ENCODE data around the gene BECN2.
"Not testable (repeated sequence)": the region's sequence is repeated elsewhere in the genome, so short reads cannot be mapped to it uniquely, and the experiment has no call there.

BECN2 gene

GRCh38 chr1:241979071-241979470 lies 21.5 kb downstream of the BECN2 start:
- DNase-seq (ENCODE audit: low read depth in 2 of 2): no peak

- DNase-seq (ENCODE audit: low read depth in 2 of 2): no peak
These were observed 22.4 kb downstream of the BECN2 start for GRCh38 chr1:241979926-241980325.

GRCh38 chr1:241985787-241986186 lies 28.2 kb downstream of the BECN2 start:
- no peak for DNase-seq (ENCODE audit: low read depth in 2 of 2)

GRCh38 chr1:241988389-241988930 lies 30.9 kb downstream of the BECN2 start:
- not testable (repeated sequence) for DNase-seq (ENCODE audit: low read depth in 2 of 2)

DNA sequence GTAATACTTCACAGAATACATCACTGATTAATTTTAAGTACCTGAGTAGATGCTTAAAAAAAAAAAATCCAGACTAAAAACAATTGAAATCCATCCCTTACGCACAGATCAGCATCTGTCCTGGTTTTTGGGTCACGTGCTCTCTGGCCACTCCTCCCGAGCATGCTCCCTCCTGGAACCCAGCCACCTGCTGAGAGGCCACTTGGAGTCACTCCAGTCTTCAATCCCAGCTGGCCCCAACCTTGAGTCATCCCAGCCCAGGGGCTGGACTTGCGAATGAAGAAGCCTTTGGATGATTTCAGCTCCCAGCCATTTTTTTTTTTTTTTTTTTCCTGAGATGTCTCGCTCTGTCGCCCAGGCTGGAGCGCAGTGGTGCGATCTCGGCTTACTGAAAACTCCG lies 32.5 kb downstream of the BECN2 start:
- DNase-seq (ENCODE audit: low read depth in 2 of 2): no peak

- no peak for DNase-seq (ENCODE audit: low read depth in 2 of 2)
These were observed 35.2 kb downstream of the BECN2 start for GRCh38 chr1:241992734-241993133.

GRCh38 chr1:241994171-241994570 lies 36.6 kb downstream of the BECN2 start:
- no peak for DNase-seq (ENCODE audit: low read depth in 2 of 2)

- no peak for DNase-seq (ENCODE audit: low read depth in 2 of 2)
These were observed 39.9 kb downstream of the BECN2 start for GRCh38 chr1:241997401-241997998.

GRCh38 chr1:241998412-241998921 lies 40.9 kb downstream of the BECN2 start:
- DNase-seq (ENCODE audit: low read depth in 2 of 2): peak; percentile 9 to 13

- DNase-seq (ENCODE audit: low read depth in 2 of 2): no peak
These were observed 41.5 kb downstream of the BECN2 start, which contains the start of gene MAP1LC3C for GRCh38 chr1:241999026-241999425. MAP1LC3C (minus strand) TSS chr1:241999098; CDS start chr1:241999008, 90 bp downstream.

DNA sequence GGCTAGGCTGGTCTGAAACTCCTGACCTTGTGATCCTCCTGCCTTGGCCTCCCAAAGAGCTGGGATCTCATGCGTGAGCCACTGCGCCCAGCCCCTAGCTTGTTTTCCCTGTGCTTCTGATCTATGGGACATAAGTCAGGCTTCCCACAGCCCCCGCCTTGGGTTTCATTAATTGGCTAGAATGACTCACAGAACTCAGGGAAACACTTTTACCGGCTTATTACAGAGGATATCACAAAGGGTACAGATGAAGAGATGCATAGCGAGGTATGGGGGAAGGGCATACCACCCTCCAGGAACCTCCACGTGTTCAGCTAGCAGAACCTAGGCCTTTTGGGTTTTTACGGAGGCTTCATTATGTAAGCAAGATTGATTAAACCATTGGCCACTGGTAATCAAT lies 42.9 kb downstream of the BECN2 start:
- no peak for DNase-seq (ENCODE audit: low read depth in 2 of 2)

- DNase-seq (ENCODE audit: low read depth in 2 of 2): no peak
These were observed 44.5 kb downstream of the BECN2 start for GRCh38 chr1:242002072-242002471.

DNA sequence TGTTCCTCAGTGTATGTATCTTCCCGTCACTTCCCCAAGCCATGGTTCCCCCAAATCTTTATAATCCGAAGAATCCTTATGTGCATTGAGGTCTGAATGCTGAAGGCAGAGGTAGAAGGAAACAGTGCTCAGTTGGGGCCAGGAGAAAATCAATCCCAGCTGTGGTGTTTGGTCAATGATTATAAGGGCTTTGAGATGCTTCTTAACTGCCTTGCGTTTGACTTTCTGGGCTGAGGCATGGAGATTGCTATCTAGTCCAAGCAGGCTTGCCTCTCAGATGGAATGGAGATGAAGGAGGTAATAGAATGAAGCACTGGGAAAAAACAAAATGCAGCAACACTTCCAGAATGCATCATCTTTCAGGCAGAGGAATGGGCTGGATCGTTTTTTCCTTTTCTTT lies 44.9 kb downstream of the BECN2 start:
- no peak for DNase-seq (ENCODE audit: low read depth in 2 of 2)

- DNase-seq (ENCODE audit: low read depth in 2 of 2): no peak
These were observed 47.4 kb downstream of the BECN2 start for GRCh38 chr1:242004751-242005495.

- no peak for DNase-seq (ENCODE audit: low read depth in 2 of 2)
These were observed 48.4 kb downstream of the BECN2 start for GRCh38 chr1:242005866-242006535.

GRCh38 chr1:242006976-242007375 lies 49.4 kb downstream of the BECN2 start:
- DNase-seq (ENCODE audit: low read depth in 2 of 2): no peak
